ENCODE data around the gene DAAM1.

Gene DAAM1

GRCh38 chr14:59175404-59175803 is 13.1 kb upstream of the DAAM1 start:
- H3K4me3 ChIP-seq (ENCODE audit: low read depth, low read length), result no peak overlapping the region
- peak; percentile 88 for DNase-seq (ENCODE audit: low read depth)
- TF ChIP-seq, protein P1, sequence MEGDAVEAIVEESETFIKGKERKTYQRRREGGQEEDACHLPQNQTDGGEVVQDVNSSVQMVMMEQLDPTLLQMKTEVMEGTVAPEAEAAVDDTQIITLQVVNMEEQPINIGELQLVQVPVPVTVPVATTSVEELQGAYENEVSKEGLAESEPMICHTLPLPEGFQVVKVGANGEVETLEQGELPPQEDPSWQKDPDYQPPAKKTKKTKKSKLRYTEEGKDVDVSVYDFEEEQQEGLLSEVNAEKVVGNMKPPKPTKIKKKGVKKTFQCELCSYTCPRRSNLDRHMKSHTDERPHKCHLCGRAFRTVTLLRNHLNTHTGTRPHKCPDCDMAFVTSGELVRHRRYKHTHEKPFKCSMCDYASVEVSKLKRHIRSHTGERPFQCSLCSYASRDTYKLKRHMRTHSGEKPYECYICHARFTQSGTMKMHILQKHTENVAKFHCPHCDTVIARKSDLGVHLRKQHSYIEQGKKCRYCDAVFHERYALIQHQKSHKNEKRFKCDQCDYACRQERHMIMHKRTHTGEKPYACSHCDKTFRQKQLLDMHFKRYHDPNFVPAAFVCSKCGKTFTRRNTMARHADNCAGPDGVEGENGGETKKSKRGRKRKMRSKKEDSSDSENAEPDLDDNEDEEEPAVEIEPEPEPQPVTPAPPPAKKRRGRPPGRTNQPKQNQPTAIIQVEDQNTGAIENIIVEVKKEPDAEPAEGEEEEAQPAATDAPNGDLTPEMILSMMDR (IDR thresholded peaks at IDR 0.05; ENCODE audit: low read depth, low read length, missing control alignments), result no peak

GRCh38 chr14:59176765-59177164 is 11.7 kb upstream of the DAAM1 start:
- TF ChIP-seq, protein P1 (IDR thresholded peaks at IDR 0.05; ENCODE audit: low read depth, low read length, missing control alignments), result no peak
- no peak for DNase-seq (ENCODE audit: low read depth)
- no peak overlapping the region for H3K4me3 ChIP-seq (ENCODE audit: low read depth, low read length)

DNA sequence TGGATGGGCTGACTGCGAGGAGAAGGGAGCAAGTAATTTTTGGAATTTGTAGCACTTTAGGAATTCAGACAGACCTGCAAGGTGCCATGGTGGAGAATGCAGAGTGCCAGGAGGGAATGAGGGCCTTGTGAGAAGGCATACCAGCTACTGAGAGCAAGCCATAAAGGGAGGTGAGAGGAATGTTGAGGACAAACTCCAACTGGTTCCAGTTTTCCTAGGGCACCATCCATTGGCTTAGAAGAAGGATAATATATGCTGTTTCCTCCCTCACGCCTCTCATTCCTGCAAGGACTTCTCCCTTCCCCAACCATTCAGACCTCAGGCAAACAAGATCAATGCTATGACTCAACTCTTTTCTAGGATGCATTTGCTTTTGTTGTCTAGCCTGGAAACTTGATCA is 11.2 kb upstream of the DAAM1 start:
- TF ChIP-seq, protein P1 (IDR thresholded peaks at IDR 0.05; ENCODE audit: low read depth, low read length, missing control alignments), result no peak
- no peak overlapping the region for H3K4me3 ChIP-seq (ENCODE audit: low read depth, low read length)
- no peak for DNase-seq (ENCODE audit: low read depth)

- DNase-seq (ENCODE audit: low read depth), result no peak
- TF ChIP-seq, protein P1 (IDR thresholded peaks at IDR 0.05; ENCODE audit: low read depth, low read length, missing control alignments), result no peak
- H3K4me3 ChIP-seq (ENCODE audit: low read depth, low read length), result no peak overlapping the region
These were observed 6.7 kb upstream of the DAAM1 start for GRCh38 chr14:59181791-59182190.

DNA sequence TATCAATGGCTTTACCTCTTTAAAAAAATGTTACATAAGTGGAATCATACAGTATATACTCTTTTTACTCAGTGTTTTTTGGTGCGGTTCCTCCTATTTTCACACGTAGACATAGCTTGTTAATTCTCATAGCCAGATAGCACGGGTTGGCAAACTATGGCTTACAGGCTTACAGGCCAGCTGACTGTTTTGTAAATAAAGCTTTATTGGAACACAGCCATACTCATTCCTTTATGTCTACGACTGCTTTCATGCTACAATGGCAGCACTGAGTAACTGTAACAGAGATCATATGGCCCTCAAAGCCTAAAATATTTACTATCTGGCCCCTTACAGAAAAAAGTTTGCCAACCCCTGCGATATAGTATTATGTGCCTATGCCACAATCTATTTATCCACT is 5.8 kb upstream of the DAAM1 start:
- no peak overlapping the region for H3K4me3 ChIP-seq (ENCODE audit: low read depth, low read length)
- TF ChIP-seq, protein P1 (IDR thresholded peaks at IDR 0.05; ENCODE audit: low read depth, low read length, missing control alignments), result no peak
- DNase-seq (ENCODE audit: low read depth), result no peak

DNA sequence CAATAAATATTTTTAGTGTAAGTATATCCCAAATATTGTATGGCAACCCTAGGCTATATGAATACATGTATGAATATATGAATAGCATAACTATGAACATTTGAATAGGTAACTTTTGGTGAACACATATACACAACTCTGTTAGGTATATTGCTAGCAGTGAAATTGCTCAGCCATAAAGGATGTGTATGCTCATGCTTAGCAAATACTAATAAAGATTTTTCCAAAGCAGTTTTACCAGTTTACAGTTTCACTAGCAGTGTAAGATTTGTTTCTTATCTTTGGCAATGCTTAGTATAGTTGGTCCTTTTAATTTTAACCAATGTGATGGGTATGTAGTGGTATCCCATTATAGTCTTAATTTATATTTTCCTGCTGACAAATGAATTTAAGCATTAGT is 5.3 kb upstream of the DAAM1 start:
- no peak for DNase-seq (ENCODE audit: low read depth)
- TF ChIP-seq, protein P1 (IDR thresholded peaks at IDR 0.05; ENCODE audit: low read depth, low read length, missing control alignments), result no peak

GRCh38 chr14:59184396-59184795 is 4.1 kb upstream of the DAAM1 start:
- DNase-seq (ENCODE audit: low read depth), result no peak
- H3K4me3 ChIP-seq (ENCODE audit: low read depth, low read length), result no peak overlapping the region
- TF ChIP-seq, protein P1 (IDR thresholded peaks at IDR 0.05; ENCODE audit: low read depth, low read length, missing control alignments), result no peak

More for the DNA sequence above, 5.3 kb upstream of the DAAM1 start:
- H3K4me3 ChIP-seq (ENCODE audit: low read depth, low read length), result no peak overlapping the region
